Fibroblast of pulmonary artery (primary cell): Measurements from ENCODE around the gene DELE1.

ENCODE experiments used
- DNase-seq: peaks from one replicate; pipeline ENCODE4 v3.0.0-alpha.2; 2010; ENCODE audit warnings: low read depth
- H3K4me3 ChIP-seq: replicated peaks from 2 replicates; pipeline ENCODE4 v1.5.1; 2011; ENCODE audit warnings: low read depth, mild to moderate bottlenecking, control low read depth, low read length, moderate library complexity
- CTCF ChIP-seq: IDR thresholded peaks from 2 replicates; pipeline ENCODE4 v1.5.1; 2011; ENCODE audit warnings: mild to moderate bottlenecking, control low read depth, low read length, inconsistent platforms; ENCODE audit errors: missing control alignments

DELE1 gene

GRCh38 chr5:141898448-141899049, 25.1 kb upstream of the DELE1 start:
- no peak for TF ChIP-seq CTCF
- no peak overlapping the region for H3K4me3 ChIP-seq
- DNase-seq, result no peak

GRCh38 chr5:141902015-141902814, 21.5 kb upstream of the DELE1 start:
- H3K4me3 ChIP-seq, result no peak overlapping the region
- DNase-seq, result no peak
- no peak for TF ChIP-seq CTCF

GRCh38 chr5:141903261-141903660, 20.4 kb upstream of the DELE1 start:
- no peak for TF ChIP-seq CTCF
- H3K4me3 ChIP-seq, result no peak overlapping the region
- DNase-seq, result no peak

- DNase-seq, result no peak
- TF ChIP-seq CTCF, result no peak
- no peak overlapping the region for H3K4me3 ChIP-seq
Measured at GRCh38 chr5:141904551-141904950, 19.1 kb upstream of the DELE1 start.

GRCh38 chr5:141906517-141906916, 17.2 kb upstream of the DELE1 start:
- no peak for DNase-seq
- H3K4me3 ChIP-seq, result no peak overlapping the region
- no peak for TF ChIP-seq CTCF

- no peak overlapping the region for H3K4me3 ChIP-seq
- TF ChIP-seq CTCF, result no peak
- no peak for DNase-seq
Measured at GRCh38 chr5:141906972-141907371, 16.7 kb upstream of the DELE1 start.
